Fibroblast of skin of back (primary cell): ENCODE measurements around the gene DHRS4.
"Not testable (repeated sequence)": the region's sequence is repeated elsewhere in the genome, so short reads cannot be mapped to it uniquely, and the experiment has no call there.

ENCODE experiments used
- DNase-seq: peaks from one replicate; pipeline ENCODE4 v3.0.0-alpha.2; 2013

DHRS4 gene

DNA sequence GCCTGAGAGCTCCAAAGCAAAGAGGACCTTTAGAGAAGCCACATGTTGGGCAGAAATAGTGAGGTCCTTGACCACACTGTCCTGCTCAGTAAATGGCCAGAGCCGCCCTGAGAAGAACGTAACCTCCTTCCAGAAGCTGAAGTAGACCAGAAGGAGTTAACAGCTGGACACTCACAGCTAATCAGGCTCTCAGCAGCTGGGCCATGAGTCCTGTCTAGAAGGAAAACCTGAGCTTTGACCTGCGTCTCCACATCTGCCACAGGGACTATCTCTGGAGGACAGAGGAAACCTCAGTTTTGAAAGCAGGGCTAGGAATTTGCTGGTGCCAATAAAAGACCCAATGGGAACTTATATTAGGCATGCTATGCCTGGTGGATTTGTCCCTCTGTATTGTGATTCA lies 12.3 kb upstream of the DHRS4 start:
- no peak for DNase-seq

DNA sequence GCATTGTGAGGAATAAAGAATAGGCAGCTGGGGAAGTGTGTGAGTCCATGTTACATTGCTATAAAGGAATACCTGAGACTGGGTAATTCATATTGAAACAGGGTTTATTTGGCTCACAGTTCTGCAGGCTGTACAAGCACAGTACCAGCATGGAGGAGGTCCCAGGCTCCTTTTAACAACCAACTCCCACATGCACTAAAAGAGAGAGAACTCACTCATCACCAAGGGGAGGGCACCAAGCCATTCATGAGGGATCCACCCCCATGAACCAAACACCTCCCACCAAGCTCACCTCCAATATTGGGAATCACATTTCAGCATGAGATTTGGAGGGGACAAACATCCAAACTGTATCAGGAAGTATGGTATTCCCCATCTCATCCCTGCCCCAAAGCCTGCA lies 11.9 kb upstream of the DHRS4 start:
- no peak for DNase-seq

DNA sequence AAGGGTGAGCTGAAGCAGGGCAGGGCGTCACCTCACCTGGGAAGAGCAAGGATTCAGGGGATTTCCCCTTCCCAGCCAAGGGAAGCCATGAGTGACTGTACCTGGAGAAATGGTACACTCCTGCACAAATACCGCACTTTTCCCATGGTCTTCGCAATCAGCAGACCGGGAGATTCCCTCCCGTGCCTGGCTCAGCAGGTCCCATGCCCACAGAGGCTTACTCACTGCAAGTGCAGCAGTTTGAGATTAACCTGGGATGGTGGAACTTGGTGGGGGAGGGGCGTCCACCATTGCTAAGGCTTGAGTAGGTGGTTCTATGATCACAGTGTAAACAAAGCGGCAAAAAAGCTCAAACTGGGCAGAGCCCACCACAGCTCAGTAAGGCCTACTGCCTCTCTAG lies 11.0 kb upstream of the DHRS4 start:
- no peak for DNase-seq

DNA sequence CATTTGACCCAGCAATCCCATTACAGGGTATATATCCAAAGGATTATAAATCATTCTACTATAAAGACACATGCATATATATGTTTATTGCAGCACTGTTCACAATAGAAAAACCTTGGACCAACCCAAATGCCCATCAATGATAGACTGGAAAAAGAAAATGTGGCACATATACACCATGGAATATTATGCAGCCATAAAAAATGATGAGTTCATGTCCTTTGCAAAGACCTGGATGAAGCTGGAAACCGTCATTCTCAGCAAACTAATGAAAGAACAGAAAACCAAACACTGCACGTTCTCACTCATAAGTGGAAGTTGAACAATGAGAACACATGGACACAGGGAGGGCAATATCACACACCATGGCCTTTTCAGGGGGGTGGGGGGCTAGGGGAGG lies 4.5 kb upstream of the DHRS4 start:
- DNase-seq = not testable (repeated sequence)

DNA sequence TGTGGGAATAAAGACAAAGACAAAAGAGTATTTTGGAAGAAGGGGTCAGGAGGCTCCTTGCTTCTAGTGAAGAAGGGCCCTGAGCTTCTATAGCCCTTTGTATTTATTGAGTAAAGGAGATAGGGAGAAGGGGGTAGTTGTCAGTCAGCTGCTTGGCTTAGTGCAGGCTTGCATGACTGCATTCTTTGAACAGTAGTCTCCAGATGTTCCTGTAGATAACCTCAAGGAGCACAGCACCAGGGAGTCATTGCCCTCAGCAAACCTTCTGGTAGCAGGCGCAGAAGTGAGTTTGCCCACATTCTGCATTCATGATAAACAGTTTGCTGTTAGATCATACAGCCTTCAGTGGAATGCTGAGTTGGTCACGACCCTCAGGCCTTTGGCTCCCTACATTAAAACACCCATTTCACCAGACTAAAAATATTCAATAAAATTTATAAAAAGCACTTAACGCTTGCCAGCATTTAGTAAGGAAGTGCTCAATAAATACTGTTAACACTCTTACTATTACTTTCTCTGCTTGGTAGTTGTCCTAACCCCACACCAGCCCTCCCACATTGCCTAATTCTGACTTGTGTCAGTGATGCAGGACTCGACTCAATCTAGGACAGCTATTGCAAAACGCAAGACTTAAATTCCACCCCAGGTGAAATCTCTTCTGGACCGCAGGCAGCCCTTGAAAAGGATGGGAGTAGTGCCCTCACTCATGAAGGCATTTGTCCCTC lies 3.0 kb upstream of the DHRS4 start:
- no peak for DNase-seq

DNA sequence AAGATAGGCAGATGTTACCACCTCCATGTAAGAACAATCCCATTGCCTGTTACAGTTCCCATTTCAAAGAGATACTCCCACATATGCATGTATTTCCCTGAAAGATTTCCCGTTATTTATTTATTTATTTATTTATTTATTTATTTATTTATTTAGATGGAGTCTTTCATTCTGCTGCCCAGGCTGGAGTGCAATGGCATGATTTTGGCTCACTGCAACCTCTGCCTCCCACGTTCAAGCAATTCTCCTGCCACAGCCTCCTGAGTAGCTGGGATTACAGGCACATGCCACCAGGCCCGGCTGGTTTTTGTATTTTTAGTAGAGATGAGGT lies 2.5 kb upstream of the DHRS4 start:
- DNase-seq = not testable (repeated sequence)

DNA sequence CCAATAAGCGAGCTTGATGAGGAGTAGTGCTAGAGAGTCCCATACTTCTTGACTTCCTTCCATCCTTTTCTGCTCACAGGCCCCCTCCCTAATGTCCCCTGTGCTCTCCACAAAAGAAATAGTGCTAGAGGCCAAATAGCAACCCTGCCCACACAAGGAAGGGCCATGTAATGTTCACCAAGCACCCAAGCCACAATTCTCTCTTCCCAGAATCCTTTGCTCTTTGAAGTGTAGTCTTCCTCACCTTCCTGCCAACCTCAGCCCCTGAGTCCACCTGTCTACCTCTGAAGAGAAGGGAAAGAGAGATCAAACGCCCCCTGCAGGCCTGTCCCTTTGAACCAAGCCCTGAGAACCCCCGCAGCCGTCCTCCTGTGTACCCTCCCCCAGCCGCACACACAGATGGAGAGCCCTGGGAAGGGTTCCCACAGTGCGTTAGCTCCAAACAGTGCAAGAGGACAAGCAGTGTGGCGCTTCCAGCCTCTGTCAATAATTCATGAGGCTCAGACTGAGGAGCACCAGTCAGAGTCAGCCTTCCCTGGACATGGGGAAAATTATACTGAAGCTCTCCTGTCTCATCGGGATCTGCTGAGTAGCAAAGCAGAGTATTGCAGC lies 1.9 kb upstream of the DHRS4 start:
- no peak for DNase-seq

DNA sequence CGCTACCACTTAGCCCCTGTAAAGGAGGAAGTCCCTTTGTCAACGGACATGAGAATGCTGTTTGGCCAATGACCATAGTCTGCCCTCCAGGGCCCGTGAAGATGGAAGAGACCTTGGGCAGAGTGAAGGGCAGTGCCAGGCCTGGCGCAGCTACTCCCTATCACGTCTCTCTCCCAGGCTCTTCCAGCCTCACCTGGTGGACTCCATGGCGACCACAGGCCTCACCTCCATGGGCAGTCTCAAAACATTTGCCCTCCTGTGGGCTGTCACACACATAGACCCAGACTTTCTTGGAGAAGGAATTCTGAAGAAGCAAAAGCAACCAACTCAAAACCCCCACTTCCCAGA lies 480 bp upstream of the DHRS4 start:
- not testable (repeated sequence) for DNase-seq

DNA sequence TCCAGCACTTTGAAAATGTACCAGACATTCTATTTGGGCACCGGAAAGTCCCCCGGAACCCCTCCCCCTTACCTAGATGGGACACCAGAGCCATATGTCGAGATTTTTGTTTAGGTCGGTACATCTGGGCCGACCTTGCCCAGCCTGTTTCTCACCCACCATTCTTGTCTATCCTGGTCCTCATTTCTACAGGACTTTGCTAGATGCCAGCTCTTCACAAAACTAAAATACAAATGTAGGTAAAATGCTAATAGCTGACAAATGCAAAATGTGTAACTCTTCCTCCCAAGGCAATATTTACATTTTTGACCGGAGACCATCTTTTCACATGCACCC lies 677 bp downstream of the DHRS4 start:
- DNase-seq = not testable (repeated sequence)

DNA sequence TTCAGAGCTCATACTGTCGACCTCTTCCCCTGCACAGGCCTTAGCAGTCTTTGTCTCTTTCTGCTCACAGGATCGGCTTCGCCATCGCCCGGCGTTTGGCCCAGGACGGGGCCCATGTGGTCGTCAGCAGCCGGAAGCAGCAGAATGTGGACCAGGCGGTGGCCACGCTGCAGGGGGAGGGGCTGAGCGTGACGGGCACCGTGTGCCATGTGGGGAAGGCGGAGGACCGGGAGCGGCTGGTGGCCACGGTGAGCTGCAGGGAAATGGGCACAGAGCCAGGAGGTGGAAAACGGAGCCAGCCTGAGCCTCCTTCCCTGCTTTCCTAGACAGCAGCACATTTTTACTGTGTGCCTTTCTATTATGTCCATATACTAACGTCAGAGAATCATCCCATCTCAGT lies 1.4 kb downstream of the DHRS4 start:
- not testable (repeated sequence) for DNase-seq

DNA sequence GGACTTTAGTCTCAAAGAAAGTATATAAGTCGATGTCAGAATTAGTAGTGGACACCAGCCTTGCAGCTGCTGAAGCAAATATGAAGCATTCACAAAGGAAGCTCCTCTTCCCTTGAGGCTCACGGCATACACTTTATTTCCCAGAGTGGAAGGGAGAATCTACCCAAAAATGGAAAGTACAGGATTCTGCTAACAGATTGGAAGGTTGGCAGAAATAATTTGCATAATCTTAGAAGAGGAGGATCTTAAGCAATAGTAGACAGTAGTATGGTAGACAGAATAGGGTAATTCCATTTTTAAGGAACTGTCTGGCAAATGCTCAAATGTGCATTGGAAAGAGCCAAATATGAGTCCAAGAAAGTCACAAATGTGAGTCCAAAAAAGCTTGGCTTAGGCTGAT lies 2.2 kb downstream of the DHRS4 start:
- not testable (repeated sequence) for DNase-seq

DNA sequence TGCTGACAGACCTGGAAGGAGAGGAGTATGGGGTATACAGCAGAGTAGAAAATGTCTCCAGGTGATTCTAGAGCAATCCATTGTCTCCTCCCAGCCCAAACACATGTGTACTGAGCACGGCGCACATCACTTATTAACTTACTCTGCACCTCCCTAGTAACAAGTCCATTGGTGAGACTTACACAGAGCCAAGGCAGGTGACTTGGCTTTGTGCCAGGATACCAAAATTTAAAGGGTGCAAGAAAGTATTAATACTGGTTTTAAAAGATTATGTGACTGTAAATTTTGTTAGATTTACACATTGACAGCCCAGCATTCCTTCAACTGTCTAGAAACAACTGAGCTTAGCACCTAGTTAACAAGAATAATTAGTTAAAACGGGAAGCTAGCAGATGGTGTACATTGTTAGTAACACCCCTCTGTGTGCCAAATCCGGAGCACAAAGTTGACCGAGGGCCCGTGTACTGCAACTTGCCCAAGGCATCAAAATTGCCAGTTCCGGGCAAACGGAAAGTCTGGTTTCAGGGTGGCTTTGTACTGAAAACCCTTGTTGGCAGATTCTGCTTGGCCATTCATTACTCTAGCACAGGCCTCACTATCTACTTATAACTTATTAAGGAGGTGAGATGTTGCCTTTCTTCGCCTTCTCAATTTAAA lies 4.5 kb downstream of the DHRS4 start:
- DNase-seq = not testable (repeated sequence)

DNA sequence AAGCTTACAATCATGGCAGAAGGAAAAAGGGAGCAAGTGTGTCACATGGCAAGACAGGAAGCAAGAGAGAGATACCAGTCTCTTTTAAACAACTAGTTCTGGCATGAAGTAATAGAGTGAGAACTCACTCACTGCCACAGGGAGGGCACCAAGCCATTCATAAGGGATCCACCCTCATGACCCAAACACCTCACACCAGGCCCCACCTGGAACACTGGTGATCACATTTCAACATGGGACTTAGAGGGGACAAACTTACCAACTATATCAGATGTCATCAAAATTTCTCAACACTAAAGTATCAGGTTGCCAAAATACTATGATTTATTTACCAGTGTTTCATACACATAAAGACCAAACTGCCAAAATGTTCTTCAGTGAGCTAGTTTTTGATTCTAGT lies 7.3 kb downstream of the DHRS4 start:
- DNase-seq = not testable (repeated sequence)

DNA sequence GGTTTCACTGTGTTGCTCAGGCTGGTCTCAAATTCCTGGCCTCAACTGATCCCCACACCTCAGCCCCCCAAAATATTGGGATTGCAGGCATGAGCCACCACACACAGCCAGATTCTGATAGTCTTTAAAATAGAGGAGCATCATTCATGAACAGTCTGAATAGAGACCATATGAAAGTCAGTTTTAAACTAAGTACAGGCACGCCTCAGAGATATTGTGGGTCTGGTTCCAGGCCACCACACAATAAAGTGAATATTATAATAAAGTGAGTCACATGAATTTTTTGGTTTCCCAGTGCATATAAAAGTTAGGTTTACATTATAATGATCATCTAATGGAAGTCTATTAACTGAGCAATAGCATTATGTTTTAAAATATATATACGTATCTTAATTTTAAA lies 8.1 kb downstream of the DHRS4 start:
- not testable (repeated sequence) for DNase-seq

DNA sequence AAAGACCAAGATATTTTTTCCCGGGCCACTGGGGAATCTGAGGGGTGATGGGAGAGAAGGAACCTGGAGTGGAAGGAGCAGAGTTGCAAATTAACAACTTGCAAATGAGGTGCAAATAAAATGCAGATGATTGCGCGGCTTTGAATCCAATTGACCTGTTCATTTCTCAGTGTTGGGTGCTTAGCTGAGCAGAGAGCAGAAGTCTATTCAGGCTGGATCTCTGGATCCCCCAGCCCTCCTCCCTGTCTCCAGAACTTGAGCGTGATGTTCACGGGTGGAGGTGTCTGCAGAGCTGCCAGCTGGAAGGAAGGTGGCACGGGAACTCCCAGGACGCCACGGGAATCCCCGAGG lies 15.5 kb downstream of the DHRS4 start:
- DNase-seq = not testable (repeated sequence)

DNA sequence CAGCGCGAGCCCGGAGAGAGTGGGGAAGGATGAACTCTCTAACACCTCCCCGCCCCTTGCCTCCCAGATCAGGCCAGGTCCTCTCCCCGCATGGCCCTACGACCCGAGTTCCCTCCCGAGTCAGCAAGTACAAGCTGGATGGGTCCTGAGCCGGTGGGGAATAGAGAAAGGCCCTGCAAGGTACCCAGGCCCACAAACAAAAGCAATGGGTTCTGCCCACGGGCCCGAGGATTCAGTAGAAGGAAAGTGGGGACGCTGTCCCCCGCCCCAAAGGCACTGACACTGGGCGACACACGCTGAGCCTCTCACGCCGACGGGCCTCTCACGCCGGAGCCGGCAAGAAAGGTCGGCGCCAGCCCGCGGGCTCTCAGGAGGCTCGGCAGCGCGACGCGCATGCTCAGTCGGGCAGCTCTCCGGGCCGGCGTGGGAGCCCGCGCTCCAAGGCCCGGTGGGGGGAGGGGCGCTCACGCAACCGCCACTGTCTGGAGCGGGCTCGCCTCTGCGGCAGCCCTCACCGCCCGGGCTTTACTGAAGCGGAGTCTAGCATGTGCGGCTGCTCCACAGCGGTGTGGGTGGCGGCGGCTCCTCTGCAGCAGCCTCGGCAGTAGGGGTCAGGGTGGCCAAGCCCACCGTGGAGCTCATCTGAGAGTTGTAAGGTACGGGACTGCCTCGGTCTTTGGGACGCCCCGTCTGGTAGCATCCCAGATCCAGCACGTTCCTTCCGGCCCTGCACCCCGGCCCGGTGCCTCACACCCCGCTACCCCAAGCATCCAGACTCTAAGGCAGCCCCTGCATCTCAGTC lies 16.1 kb downstream of the DHRS4 start:
- peak; percentile 22 for DNase-seq

DNA sequence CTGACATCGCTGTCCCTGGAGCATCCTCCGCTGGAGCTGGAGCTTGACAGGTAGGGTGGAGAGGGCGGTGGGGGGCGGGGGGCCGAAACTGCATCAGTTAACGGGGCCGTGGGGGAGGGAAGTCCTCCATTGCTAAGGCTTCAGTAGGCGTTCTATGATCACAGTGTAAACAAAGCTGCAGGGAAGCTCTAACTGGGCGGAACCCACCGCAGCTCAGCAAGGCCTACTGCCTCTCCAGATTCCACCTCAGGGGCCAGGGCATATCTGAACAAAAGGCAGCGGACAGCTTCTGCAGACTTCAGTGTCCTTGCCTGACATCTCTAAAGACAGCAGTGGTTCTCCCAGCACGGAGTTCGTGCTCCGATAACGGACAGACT lies 16.7 kb downstream of the DHRS4 start:
- DNase-seq = not testable (repeated sequence)

DNA sequence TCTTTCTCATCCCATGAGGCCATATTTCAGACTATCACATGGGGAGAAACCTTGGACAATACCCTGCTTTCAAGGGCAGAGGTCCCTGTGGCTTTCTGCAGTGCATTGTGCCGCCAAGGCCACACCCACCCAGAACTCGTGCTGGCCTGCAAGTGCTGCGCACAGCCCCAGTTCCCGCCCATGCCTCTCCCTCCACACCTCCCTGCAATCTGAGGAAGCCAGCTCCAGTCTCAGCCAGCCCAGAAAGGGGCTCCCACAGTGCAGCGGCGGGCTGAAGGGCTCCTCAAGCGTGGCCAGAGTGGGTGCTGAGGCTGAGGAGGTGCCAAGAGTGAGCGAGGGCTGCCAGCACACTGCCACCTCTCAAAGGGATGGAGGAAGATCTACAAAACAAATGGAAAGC lies 19.6 kb downstream of the DHRS4 start:
- DNase-seq = not testable (repeated sequence)

DNA sequence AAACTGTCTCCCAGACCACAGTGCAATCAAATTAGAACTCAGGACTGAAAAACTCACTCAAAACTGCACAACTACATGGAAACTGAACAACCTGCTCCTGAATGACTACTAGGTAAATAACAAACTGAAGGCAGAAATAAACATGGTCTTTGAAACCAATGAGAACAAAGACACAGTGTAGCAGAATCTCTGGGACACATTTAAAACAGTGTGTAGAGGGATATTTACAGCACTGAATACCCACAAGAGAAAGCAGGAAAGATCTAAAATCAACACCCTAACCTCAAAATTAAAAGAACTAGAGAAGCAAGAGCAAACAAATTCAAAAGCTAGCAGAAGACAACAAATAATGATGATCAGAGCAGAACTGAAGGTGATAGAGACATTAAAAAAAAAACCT lies 20.5 kb downstream of the DHRS4 start:
- not testable (repeated sequence) for DNase-seq

DNA sequence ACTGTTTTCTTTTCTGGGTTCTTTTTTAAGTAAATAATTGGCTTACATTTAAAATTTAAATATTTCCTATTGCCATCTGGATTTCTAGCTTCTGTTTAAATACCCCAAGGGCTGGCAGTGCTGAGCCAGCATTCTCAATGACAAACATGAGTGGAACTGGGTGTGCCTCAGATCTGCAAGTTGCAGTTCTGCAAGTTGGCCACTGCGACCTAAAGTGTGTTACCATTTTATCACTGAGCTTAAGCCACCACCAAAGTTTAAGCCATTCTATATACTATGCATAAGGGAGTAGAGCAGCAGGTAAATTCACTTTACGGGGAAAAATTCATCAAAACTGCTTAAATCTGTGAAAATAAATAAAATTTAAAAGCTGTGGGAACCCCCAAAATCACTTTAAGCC lies 23.6 kb downstream of the DHRS4 start:
- DNase-seq = not testable (repeated sequence)

DNA sequence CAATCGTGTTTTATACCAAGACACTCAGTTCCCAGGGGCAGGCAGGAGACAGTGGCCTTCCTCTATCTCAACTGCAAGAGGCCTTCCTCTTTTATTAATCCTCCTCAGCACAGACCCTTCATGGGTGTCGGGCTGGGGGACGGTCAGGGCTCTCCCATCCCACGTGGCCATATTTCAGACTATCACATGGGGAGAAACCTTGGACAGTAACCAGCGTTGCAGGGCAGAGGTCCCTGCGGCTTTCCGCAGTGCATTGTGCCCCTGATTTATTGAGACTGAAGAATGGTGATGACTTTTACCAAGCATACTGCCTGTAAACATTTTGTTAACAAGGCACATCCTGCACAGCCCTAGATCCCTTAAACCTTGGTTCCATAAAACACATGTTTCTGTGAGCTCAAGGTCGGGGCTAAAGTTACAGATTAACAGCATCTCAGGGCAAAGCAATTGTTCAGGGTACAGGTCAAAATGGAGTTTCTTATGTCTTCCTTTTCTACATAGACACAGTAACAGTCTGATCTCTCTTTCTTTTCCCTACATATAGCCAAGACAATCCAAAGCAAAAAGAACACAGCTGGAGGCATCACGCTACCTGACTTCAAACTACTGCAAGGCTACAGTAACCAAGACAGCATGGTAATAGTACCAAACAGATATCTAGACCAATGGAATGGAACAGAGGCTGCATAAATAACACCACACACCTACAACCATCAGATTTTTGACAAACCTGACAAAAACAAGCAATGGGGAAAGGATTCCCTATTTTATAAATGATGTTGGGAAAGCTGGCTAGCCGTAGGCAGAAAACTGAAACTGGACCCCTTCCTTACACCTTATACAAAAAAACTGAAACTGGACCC lies 28.6 kb downstream of the DHRS4 start:
- DNase-seq = not testable (repeated sequence)

DNA sequence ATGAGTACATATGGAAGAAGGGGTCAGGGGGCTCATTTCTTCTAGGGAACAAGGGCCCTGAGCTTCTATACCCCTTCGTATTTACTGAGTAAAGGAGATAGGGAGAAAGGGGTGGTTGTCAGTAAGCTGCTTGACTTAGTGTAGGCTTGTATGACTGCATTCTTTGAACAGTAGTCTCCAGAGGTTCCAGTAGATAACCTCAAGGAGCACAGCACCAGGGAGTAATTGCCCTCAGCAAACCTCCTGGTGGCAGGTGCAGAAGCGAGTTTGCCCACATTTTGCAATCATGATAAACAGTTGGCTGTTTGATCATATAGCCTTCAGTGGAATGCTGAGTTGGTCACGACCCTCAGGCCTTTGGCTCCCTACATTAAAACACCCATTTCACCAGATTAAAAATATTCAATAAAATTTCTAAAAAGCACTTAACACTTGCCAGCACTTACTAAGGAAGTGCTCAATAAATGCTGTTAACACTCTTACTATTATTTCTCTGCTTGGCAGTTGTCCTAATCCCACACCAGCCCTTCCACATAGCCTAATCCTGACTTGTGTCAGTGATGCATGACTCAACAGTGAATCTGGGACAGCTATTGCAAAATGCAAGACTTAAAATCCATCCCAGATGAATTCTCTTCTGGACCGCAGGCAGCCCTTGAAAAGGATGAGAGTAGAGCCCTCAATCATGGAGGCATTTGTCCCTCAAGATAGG lies 31.5 kb downstream of the DHRS4 start:
- DNase-seq = peak; percentile 83
